ENCODE data around the gene MEI1.

DNA sequence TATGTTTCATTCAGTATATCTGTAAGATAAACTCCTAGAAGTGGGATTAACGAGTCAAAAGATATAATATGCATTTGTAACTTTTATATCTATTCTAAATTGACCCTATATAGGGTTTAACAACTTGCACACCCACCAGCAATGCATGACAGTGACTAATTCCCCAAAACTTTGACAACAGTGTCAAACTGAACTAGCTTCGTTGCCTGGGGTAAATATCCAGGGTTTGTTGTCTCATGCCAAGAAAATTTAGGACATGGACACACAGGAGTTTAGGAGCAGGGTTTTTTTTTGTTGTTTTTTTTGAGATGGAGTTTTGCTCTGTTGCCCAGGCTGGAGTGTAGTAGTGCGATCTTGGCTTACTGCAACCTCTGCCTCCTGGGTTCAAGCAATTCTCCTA lies 15.7 kb upstream of the MEI1 start:
- TF ChIP-seq, protein P1, sequence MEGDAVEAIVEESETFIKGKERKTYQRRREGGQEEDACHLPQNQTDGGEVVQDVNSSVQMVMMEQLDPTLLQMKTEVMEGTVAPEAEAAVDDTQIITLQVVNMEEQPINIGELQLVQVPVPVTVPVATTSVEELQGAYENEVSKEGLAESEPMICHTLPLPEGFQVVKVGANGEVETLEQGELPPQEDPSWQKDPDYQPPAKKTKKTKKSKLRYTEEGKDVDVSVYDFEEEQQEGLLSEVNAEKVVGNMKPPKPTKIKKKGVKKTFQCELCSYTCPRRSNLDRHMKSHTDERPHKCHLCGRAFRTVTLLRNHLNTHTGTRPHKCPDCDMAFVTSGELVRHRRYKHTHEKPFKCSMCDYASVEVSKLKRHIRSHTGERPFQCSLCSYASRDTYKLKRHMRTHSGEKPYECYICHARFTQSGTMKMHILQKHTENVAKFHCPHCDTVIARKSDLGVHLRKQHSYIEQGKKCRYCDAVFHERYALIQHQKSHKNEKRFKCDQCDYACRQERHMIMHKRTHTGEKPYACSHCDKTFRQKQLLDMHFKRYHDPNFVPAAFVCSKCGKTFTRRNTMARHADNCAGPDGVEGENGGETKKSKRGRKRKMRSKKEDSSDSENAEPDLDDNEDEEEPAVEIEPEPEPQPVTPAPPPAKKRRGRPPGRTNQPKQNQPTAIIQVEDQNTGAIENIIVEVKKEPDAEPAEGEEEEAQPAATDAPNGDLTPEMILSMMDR (IDR thresholded peaks at IDR 0.05 in 4 of 5, conservative IDR thresholded peaks at IDR 0.05 in 1 of 5), result no peak
- no peak for TF ChIP-seq POLR2A (IDR thresholded peaks at IDR 0.05)

Measured in gastrocnemius medialis (tissue), 4 donors.